GM12891 (cell line): ENCODE data around the gene VTI1A.

Experiments
- PAX5 ChIP-seq: IDR thresholded peaks from 2 replicates; pipeline ENCODE4 v1.6.1; 2011; ENCODE audit warnings: low read length, moderate library complexity, mild to moderate bottlenecking; ENCODE audit not compliant: insufficient read depth, severe bottlenecking
- POLR2A ChIP-seq: IDR thresholded peaks from 2 replicates; pipeline ENCODE4 v1.6.1; 2011; ENCODE audit warnings: low read depth, low read length, control low read depth
- POLR2AphosphoS5 ChIP-seq: IDR thresholded peaks from 2 replicates; pipeline ENCODE4 v1.6.1; 2011; ENCODE audit warnings: low read depth, low read length, control low read depth
- SPI1 ChIP-seq: IDR thresholded peaks from 2 replicates; pipeline ENCODE4 v1.6.1; 2011; ENCODE audit warnings: low read depth, low read length, control low read depth
- TAF1 ChIP-seq: IDR thresholded peaks from 2 replicates; pipeline ENCODE4 v1.6.1; 2011; ENCODE audit warnings: low read depth, low read length, control low read depth

GRCh38 chr10:112607506-112607905 is 160.5 kb downstream of the VTI1A start:
- no peak for TF ChIP-seq POLR2A
- no peak for TF ChIP-seq SPI1
- TF ChIP-seq TAF1 = no peak
- no peak for TF ChIP-seq POLR2AphosphoS5
- TF ChIP-seq PAX5 = no peak
